RPMI7951 (cell line): ENCODE results near the gene HBD. TPM values are rescaled to one million over a fixed set of nuclear protein-coding genes. Genes with fewer than 3 reads are reported as not detected.
"Not testable (repeated sequence)": the region's sequence is repeated elsewhere in the genome, so short reads cannot be mapped to it uniquely, and the experiment has no call there.

Experiments used
- DNase-seq: peaks from one replicate; pipeline ENCODE4 v3.0.0-alpha.2; 2012; ENCODE audit warnings: low read depth
- total RNA-seq: library from RNA; depleted of rRNA; stranded (reverse); fragments of >200 nt; shearing (Covaris generic); gene quantifications from 2 replicates; pipeline ENCODE4 v1.2.3, GENCODE V29; 2014; rRNA removed

HBD gene
- total RNA-seq = not detected in 2 replicates

DNA sequence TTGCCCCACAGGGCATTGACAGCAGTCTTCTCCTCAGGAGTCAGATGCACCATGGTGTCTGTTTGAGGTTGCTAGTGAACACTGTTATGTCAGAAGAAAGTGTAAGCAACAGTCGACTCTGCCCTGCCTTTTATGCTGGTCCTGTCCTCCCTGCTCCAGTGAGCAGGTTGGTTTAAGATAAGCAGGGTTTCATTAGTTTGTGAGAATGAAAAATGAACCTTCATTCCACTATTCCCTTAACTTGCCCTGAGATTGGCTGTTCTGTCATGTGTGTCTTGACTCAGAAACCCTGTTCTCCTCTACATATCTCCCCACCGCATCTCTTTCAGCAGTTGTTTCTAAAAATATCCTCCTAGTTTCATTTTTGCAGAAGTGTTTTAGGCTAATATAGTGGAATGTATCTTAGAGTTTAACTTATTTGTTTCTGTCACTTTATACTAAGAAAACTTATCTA, at the start of gene HBD:
HBD (minus strand) TSS at position 103 of the 454 bp plus-strand sequence; CDS start at position 53, 50 bp downstream.
- DNase-seq = peak; percentile 30

DNA sequence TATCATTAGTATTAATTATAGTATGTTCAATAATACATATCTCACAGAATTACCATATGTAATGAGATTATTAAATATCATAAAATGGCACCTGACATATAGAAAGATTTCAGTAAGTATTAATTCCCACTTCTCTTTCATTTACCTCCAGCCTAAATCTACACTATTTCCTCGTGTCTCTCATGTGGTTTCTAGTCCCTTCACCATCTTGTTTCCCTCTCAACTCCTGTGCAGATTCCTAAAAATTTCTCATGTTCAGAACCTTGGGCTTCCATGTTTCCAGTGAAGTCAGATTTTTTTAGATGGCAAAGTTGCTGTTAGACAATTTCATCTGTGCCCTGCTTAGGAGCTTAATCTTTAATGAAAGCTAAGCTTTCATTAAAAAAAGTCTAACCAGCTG, 49.6 kb upstream of the HBD start:
- DNase-seq = no peak

DNA sequence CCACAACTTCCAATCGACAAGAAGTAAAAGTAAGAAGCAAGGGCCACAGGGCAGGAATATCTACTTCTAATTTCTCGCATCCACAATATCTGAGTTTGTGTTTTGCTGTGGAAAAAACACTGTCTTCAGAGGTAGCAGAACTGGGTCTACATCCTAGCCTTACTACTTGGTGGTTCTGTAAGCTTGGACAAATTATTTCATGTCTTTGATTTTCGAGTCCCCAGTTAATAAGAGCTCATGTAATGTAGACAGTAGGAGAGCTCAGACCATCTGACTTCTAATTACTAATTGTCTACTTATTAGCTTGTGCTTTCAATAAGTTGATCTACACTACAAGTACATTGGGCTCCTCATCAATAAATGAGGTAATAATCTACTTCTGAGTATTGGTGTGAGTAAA, 48.8 kb upstream of the HBD start:
- DNase-seq = no peak

DNA sequence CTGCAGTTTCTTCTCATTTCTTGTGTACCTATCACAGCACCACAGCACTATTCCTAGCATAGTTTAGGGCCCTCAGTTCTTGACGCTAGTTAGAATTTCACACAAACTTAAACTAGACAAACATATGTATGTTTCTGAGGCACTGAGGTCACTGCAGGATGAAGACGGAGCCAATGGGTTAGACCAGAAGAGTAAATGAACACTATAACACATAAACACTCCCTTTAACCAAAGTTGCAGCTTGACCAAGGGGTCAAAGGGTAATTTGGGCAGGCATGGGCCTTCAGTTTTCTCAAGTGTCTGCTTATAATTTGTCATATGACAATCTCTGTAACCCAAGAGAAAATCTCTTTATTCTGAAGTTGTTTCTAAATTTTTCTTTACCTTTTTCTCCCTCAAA, 48.3 kb upstream of the HBD start:
- DNase-seq = no peak

DNA sequence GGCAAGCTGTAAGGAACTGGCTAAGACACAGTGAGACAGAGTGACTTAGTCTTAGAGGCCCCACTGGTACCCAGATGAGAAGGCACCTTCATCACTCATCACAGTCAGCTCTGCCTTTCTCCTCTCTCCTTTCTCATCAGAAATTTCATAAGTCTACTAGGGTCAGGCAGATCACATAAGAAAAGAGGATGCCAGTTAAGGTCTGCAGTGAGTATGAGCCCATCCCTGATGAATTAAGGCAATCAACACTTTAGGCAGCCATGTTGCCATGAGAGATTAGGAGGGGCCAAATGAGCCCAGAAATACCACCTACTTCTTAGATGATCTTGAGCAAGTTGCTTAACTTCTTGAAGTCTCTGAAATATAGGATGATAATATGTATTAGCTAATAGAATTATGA, 47.3 kb upstream of the HBD start:
- DNase-seq = no peak

DNA sequence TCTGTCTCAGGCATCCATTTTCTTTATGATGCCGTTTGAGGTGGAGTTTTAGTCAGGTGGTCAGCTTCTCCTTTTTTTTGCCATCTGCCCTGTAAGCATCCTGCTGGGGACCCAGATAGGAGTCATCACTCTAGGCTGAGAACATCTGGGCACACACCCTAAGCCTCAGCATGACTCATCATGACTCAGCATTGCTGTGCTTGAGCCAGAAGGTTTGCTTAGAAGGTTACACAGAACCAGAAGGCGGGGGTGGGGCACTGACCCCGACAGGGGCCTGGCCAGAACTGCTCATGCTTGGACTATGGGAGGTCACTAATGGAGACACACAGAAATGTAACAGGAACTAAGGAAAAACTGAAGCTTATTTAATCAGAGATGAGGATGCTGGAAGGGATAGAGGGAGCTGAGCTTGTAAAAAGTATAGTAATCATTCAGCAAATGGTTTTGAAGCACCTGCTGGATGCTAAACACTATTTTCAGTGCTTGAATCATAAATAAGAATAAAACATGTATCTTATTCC, 46.4 kb upstream of the HBD start:
- DNase-seq = peak; percentile 99

DNA sequence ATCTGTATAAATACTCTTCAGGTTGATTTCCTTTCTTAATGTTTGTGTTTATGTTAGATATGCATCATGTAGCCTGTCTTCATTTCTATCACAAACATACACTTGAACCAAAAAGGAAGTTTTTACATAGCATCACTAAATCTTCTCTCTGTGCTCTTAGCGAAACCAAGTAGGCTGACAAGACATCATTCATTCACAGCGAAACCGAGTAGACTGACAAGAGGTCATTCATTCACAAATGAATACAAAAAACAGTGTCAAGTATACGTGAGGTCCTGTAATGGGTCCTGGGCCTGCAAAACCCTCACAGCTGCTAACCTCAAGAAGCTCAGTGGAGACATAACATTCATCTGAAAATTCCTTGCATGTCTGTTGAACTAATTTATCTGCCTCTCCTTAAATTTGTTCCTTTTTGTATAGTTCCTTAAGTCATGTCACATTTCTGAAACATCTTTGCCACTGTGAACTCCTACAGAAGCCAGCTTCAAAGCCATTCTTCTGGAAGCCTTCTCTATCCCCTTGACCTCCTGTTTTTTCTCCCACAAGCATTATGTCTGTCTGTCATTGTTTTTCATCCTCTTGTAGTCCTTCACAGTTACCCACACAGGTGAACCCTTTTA, 45.3 kb upstream of the HBD start:
- DNase-seq = no peak

DNA sequence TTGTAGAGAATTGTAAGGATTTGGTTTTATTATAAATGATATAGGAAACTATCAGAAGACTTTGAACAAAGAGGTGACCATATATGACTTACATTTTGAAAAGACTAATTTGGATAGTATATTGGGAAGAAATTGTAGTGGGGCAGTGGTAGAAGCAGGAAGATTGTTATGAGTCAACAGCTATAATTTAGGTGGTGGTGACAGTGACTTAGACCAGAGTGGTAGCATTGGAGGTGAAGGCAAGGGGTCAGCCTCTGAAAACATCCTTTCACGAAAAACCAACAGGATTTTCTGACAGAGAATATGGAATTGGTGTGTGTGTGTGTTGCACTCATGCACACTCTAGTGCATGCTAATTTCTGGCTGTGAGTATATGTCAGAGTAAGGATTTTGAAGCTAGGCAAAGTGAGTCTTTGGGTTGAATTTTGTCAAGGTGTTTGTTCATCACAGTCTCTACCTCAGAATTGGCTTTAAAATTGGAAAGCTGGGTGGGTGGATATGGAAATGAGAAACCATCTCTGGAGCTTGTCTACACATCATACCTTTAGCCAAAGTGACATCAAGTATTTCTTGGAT, 43.6 kb upstream of the HBD start:
- DNase-seq = no peak

DNA sequence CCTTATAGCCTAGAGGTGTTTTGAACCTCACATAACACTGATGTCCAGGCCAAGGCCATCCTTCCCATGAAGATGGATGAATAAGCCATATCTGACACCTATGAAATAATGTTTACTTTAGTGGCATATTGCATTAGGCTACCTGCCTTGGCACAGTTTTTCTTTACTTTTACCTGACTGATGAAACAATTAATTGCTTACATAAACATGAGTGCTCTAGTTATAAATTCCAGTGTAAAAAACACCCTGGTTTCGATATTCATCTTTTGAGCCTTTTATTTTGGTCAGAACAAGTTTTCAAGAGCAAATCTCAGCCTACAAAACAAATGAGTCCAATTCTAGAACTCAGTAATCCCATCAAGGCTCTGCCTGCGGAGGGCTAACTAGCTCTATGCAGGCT, 42.4 kb upstream of the HBD start:
- DNase-seq = no peak

DNA sequence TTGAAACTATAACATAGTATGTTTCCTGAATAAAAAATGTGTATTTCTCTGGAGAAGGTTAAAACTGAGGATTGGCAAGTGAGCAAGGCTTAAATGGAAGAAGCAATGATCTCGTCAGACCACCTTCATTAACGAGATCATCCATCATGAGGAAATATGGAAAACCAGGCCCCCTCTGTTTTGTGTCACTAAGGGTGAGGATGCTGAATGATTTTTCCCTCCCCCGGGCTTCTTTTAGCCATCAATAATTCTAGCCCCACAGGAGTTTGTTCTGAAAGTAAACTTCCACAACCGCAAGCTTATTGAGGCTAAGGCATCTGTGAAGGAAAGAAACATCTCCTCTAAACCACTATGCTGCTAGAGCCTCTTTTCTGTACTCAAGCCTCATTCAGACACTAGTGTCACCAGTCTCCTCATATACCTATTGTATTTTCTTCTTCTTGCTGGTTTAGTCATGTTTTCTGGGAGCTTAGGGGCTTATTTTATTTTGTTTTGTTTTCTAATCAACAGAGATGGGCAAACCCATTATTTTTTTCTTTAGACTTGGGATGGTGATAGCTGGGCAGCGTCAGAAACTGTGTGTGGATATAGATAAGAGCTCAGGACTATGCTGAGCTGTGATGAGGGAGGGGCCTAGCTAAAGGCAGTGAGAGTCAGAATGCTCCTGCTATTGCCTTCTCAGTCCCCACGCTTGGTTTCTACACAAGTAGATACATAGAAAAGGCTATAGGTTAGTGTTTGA, 41.3 kb upstream of the HBD start:
- DNase-seq = no peak

DNA sequence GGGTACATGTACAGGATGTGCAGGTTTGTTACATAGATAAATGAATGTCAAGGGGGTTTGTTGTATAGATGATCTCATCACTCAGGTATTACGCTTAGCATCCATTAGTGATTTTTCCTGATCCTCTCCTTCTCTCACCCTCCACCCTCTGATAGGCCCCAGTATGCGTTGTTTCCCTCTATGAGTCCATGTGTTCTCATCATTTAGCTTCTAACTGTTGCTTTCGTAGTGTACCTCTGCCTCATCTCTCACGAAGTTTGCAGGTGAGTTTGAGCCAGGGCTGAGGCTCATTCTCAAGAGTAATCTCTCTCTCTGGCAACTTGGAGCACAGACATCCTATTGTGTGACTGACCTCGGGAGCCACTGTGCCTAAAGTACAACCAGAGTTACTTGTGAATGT, 40.1 kb upstream of the HBD start:
- no peak for DNase-seq

DNA sequence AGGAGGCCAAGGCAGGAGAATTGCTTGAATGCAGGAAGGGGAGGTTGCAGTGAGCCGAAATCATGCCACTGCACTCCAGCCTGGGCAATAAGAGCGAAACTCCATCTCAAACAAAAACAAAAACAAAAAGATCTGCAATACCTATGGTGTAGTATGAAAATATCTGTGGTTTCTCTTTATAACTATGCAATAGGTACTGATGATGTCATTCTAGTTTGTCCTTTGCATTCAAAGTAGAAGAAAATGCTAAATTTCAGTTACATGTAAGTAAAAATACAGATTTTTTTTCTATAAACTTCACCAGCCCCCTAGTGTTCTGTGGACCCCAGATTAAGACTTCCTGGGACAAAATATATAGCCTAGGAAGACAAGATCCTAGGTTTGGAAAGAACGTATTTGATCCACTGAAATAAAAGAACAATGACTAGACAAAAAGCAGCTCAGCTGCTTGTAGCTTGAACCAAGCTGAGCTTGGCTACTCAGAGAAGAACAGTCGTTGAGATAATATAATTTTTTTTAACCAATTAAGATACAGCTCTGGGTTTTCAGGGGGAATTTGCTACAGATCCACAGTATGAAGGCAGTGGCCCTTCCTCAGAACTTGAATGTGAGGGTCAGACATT, 38.2 kb upstream of the HBD start:
- no peak for DNase-seq

DNA sequence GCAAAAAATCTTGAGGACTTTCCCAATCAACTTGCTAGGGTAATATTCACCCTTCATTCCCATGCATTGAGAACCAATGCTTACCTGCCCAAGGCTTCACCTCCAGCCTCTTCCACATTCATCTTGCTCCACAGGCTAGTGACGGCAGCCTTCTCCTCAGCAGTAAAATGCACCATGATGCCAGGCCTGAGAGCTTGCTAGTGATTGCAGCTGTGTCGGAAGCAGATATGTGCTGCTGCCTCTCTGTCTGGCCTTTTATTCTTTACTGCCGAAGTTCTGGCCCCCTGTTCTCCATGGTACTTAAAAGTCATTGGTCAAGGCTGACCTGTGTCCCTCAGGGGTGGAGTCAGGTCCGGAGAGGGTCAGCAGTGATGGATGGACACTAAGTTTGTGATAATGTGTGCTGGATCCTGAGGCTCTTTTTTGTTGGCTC, 35.4 kb upstream of the HBD start, which contains the start of gene HBE1:
HBE1 (minus strand) TSS at position 231 of the 433 bp plus-strand sequence; CDS start at position 176, 55 bp downstream.
- DNase-seq = no peak

DNA sequence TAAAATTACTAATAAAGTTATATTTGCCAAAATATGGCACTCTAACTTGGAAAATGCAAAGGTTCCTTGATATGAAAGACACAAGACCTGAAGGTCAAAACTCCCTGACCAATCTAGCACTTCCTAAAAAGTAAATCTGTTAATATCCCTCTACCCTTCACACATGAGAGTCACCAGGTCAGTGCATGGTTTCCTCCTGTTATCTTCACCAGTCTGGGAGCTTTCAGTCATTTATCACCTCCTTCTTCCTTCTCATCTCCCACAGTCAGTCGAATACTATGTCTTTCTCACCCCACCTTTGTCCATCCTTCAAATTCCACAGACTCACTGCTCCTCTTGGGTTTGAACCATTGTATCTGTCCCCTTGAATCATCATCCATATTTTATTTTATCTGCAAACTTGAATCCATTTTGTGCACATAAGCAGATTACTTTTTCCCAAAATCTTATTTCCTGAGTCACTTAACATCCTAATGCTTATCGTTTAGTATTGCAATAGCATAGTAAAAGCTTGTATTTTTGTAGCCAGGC, 32.8 kb upstream of the HBD start:
- no peak for DNase-seq

DNA sequence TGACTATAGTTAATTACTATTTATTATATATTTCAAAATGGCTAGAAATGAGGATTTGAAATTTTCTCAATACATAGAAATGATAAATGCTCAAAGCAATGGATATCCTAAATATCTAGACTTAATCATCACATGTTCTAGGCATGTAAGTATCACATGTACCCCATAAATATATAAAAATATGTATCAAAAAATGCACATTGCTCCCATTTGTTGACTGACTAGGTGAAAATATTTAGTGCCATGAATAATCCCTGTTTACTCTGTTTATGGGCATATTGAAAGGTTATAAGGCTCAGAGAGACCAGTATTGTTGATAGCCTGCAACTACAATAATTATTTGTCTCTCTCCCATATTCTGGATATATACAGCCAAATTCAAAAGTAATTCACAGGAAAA, 32.3 kb upstream of the HBD start:
- DNase-seq = no peak

DNA sequence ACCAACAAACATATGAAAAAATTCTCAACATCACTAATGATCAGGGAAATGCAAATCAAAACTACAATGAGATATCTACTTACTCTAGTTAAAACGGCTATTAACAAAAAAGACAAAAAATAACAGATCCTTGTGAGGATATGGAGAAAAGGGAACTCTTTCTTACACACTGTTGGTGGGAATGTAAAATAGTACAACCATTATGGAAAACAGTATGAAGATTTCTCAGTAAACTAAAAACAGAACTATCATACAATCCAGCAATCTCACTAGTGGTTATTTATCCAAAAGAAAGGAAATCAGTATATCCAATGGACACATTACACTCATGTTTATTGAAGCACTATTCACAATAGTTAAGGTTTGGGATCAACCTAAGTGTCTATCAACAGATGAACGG, 31.5 kb upstream of the HBD start:
- DNase-seq = no peak

DNA sequence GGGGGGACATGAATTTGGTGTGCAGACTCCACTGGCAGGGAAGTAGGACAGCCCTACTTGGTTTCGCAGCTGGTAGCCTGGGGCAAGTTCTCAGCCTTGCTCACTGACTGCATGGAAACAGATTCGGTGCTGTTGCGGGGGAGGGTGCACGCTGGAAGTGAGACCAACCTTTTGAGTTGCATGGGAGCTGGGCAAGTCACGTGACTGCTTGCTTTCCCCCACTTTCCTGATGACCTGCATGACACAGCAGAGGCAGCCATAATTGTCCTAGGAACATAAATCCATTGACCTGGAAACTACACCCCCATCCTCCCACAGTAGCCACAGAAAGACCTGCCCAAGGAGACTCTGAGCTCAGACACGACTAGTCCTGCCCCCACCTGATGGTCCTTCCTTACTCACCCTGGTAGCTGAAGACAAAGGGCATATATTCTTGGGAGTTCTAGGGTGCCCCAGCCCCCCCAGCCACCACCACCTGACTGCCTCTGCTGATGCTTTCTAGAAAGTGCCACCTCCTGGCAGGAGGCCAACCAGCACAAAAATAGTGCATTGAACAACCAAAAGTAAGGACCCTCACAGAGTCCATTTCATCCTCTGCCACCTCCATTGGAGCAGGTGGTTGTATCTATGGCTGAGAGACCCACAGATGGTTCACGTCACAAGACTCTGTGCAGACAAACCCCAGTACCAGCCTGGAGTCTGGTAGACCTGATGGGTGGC, 24.4 kb upstream of the HBD start:
- DNase-seq = peak; percentile 67

DNA sequence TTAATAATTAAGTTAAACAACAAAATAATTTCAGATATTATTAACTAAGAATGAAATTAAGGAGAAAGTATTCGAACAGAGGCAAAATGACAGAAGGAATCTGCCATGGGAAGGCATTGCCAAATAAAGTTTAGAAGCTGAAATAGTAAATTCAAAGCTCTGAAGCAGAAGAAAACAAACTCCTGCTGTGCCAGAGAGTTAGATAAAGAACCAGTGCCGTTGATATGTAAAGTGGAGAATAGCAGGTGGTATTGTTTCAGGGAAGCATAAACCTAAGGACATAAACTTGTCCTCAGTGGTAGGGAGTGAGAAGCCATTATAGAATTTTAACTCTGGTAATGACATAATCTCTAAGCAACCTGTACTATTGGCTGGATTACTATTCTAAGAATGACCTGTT, 23.0 kb upstream of the HBD start:
- no peak for DNase-seq

DNA sequence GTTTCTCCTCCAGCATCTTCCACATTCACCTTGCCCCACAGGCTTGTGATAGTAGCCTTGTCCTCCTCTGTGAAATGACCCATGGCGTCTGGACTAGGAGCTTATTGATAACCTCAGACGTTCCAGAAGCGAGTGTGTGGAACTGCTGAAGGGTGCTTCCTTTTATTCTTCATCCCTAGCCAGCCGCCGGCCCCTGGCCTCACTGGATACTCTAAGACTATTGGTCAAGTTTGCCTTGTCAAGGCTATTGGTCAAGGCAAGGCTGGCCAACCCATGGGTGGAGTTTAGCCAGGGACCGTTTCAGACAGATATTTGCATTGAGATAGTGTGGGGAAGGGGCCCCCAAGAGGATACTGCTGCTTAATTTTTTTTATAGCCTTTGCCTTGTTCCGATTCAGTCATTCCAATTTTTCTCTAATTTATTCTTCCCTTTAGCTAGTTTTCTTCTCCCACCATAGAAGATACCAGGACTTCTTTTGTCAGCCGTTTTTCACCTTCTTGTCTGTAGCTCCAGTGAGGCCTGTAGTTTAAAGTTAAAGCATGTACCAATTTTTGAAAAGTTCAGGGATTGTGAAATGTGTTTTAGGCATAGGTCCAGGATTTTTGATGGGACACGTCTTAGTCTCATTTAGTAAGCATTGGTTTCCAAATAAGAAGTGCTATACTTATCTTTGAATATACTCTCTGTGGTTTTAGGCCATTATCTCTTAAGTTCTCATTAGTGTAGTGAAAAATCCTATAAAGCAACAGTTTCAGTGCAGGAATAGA, 20.5 kb upstream of the HBD start, which contains the start of gene HBG2:
HBG2 (minus strand) TSS at position 136 of the 768 bp plus-strand sequence; CDS start at position 83, 53 bp downstream.
- DNase-seq = not testable (repeated sequence)

DNA sequence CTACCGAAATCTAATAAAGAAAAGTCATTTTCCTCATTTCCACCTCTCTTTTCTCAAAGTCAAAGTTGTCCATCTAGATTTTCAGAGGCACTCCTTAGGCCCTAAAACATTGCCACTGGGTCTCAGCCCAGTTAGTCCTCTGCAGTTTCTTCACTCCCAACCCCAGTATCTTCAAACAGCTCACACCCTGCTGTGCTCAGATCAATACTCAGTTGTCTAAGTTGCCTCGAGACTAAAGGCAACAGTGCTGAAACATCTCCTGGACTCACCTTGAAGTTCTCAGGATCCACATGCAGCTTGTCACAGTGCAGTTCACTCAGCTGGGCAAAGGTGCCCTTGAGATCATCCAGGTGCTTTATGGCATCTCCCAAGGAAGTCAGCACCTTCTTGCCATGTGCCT, 19.7 kb upstream of the HBD start:
- not testable (repeated sequence) for DNase-seq
